GM12878 (cell line): Measurements from ENCODE around the gene ZNF333. TPM values are rescaled to one million over a fixed set of nuclear protein-coding genes. Genes with fewer than 3 reads are reported as not detected.

Experiments
- ATAC-seq: fragments of 200-7000 bp; cut with Tn5 transposase; 3 replicates; pipeline ENCODE4 v1.9.1; 2020; ENCODE audit warnings: mild to moderate bottlenecking, moderate library complexity
- BruUV-seq: library from RNA; stranded (reverse); fragments of 400-500 nt; replicated peaks from 2 replicates; lab custom pipeline; 2021; lab: Mats Ljungman, UMichigan
- CTCF ChIA-PET: fragments of 300-600 bp; sonication (Branson Sonifier 250); formaldehyde crosslinking; extraction: SDS; loops from one replicate; lab custom pipeline; 2021; ENCODE audit warnings: inconsistent platforms; lab: Yijun Ruan, JAX
- POLR2A ChIA-PET: fragments of 350-600 bp; formaldehyde crosslinking; extraction: SDS; loops from one replicate; lab custom pipeline; 2021; ENCODE audit warnings: inconsistent platforms; lab: Charles Lee
- RAD21 ChIA-PET: fragments of 300-600 bp; sonication (Branson Sonifier 250); formaldehyde crosslinking; loops from one replicate; lab custom pipeline; 2023; ENCODE audit warnings: antibody characterized with exemption; ENCODE audit not compliant: unreplicated experiment; lab: Charles Lee
- SMC1A ChIA-PET: fragments of 300-600 bp; sonication (Branson Sonifier 250); formaldehyde crosslinking; loops from one replicate; lab custom pipeline; 2023; ENCODE audit not compliant: unreplicated experiment, uncharacterized antibody; lab: Charles Lee
- DNase-seq: peaks from one replicate; pipeline ENCODE4 v3.0.0-alpha.2; 2011; ENCODE audit warnings: low read depth, low spot score
- FAIRE-seq: peaks from 3 replicates; lab custom pipeline; 2011; peaks lifted over from hg19 to GRCh38; lab: Jason Lieb, UNC
- H2AFZ ChIP-seq: 2 replicates; pipeline ENCODE4 v1.6.0; 2011; ENCODE audit warnings: low read depth, low read length, control low read depth; ENCODE audit not compliant: control insufficient read depth
- H3K27ac ChIP-seq: 2 replicates; pipeline ENCODE4 v1.5.1; 2011; ENCODE audit warnings: control low read depth; ENCODE audit not compliant: control insufficient read depth, insufficient read depth
- H3K27me3 ChIP-seq, 2 experiments: replicated peaks in 1 of 2; 2 replicates each; pipeline versions ENCODE4 v1.6.0 to v1.6.1; 2011; ENCODE audit warnings: low read length in 1 of 2; ENCODE audit not compliant: control insufficient read depth in 2 of 2, insufficient read depth in 2 of 2
- H3K36me3 ChIP-seq, 2 experiments: 2 replicates each; pipeline ENCODE4 v1.5.1; 2011; ENCODE audit warnings: low read length in 1 of 2; ENCODE audit not compliant: control insufficient read depth in 2 of 2, insufficient read depth in 2 of 2
- H3K4me1 ChIP-seq: 2 replicates; pipeline ENCODE4 v1.6.1; 2011; ENCODE audit warnings: mild to moderate bottlenecking, low read length, moderate library complexity, mixed read lengths; ENCODE audit not compliant: control insufficient read depth, insufficient read depth
- H3K4me2 ChIP-seq: 2 replicates; pipeline ENCODE4 v1.6.0; 2011; ENCODE audit warnings: control low read depth; ENCODE audit not compliant: control insufficient read depth, insufficient read depth
- H3K4me3 ChIP-seq: fragments of 200-600 bp; sonication (generic); 2 replicates; pipeline ENCODE4 v1.5.1; 2016
- H3K79me2 ChIP-seq: 2 replicates; pipeline ENCODE4 v1.6.0; 2011; ENCODE audit warnings: low read length; ENCODE audit not compliant: control insufficient read depth, insufficient read depth
- H3K9ac ChIP-seq: 2 replicates; pipeline ENCODE4 v1.8.0; 2011; ENCODE audit warnings: low read length, control low read depth, mixed read lengths; ENCODE audit not compliant: control insufficient read depth, insufficient read depth
- H3K9me3 ChIP-seq: replicated peaks from 3 replicates; pipeline ENCODE4 v1.5.1; 2011; ENCODE audit warnings: mild to moderate bottlenecking, low read length; ENCODE audit not compliant: control insufficient read depth, insufficient read depth
- H4K20me1 ChIP-seq: 2 replicates; pipeline ENCODE4 v1.6.0; 2011; ENCODE audit not compliant: control insufficient read depth, insufficient read depth
- CHD4 ChIP-seq: fragments of 200-600 bp; sonication (generic); IDR thresholded peaks from 2 replicates; pipeline ENCODE4 v1.6.1; 2016; ENCODE audit warnings: mild to moderate bottlenecking
- DPF2 ChIP-seq: fragments of 450-650 bp; IDR thresholded peaks from 2 replicates; pipeline ENCODE4 v1.6.1; 2017; ENCODE audit warnings: mild to moderate bottlenecking
- ELK1 ChIP-seq: IDR thresholded peaks from 2 replicates; pipeline ENCODE4 v1.6.1; 2012; ENCODE audit warnings: low read depth, low read length, improper control_type of control experiment
- EP300 ChIP-seq, 2 experiments: fragments of 150-350 bp in 1 of 2; IDR thresholded peaks; 2 replicates each; pipeline ENCODE4 v1.6.1; 2011 to 2012; ENCODE audit warnings: low read depth in 2 of 2, low read length in 2 of 2, borderline replicate concordance in 1 of 2, improper control_type of control experiment in 1 of 2, inconsistent platforms in 1 of 2; ENCODE audit not compliant: control insufficient read depth in 1 of 2
- FOXK2 ChIP-seq: fragments of 450-650 bp; IDR thresholded peaks from 2 replicates; pipeline ENCODE4 v1.6.1; 2017; ENCODE audit warnings: mild to moderate bottlenecking, moderate library complexity
- MYB ChIP-seq: fragments of 150-350 bp; IDR thresholded peaks from 2 replicates; pipeline ENCODE4 v1.6.1; 2014; ENCODE audit warnings: mild to moderate bottlenecking, low read depth, low read length, borderline replicate concordance
- PML ChIP-seq: IDR thresholded peaks from 2 replicates; pipeline ENCODE4 v1.6.1; 2012; ENCODE audit warnings: low read length, inconsistent platforms
- SIX5 ChIP-seq: IDR thresholded peaks from 2 replicates; pipeline ENCODE4 v1.6.1; 2011; ENCODE audit warnings: mild to moderate bottlenecking, low read depth, low read length, moderate library complexity; ENCODE audit not compliant: severe bottlenecking
- SP1 ChIP-seq: IDR thresholded peaks from one replicate; pipeline ENCODE4 v1.6.1; 2011; ENCODE audit warnings: low read depth, low read length
- TARDBP ChIP-seq: IDR thresholded peaks from 2 replicates; pipeline ENCODE4 v1.6.1; 2016; ENCODE audit warnings: borderline replicate concordance
- TCF7 ChIP-seq: IDR thresholded peaks from 2 replicates; pipeline ENCODE4 v1.6.1; 2014; ENCODE audit warnings: antibody characterized with exemption, borderline replicate concordance
- ZNF217 ChIP-seq: fragments of 450-650 bp; IDR thresholded peaks from 2 replicates; pipeline ENCODE4 v1.6.1; 2017; ENCODE audit warnings: antibody characterized with exemption, mild to moderate bottlenecking
- WGBS: methylation state at CpG from one replicate; pipeline ENCODE4 v1.1.6; 2016; ENCODE audit warnings: low lambda C conversion rate; ENCODE audit not compliant: insufficient replicate concordance, insufficient coverage; ENCODE audit errors: missing lambda C conversion rate; 5-methylcytosine and 5-hydroxymethylcytosine counted together
- in situ Hi-C: fragments of 300-500 bp; cut with MboI; formaldehyde crosslinking; loops from 9 replicates; pipeline ENCODE4 v1.14.3; 2018; ENCODE audit warnings: mixed read lengths
- intact Hi-C: fragments of 100-400 bp; cut with micrococcal nuclease; formaldehyde crosslinking; loops from one replicate; pipeline ENCODE4 v1.14.2; 2022; ENCODE audit not compliant: unreplicated experiment
- polyA plus RNA-seq, 11 experiments: library from polyadenylated mRNA; depleted of rRNA in 4 of 11; unstranded in 6 of 11; stranded (reverse) in 5 of 11; fragments of >200 nt; fragmentation: Nextera tagmentation in 4 of 11; fragmentation: Illumina TruSeq in 1 of 11; extraction: Ambion mirVana in 4 of 11; extraction: Trizol in 1 of 11; gene quantifications; 1 replicate in 1 of 11; 2 replicates in 10 of 11; pipeline versions ENCODE4 v1.2.1 to v1.2.3, GENCODE V29; 2011 to 2016; ENCODE audit warnings: inconsistent platforms in 2 of 11, missing spikeins in 2 of 11, low read depth in 1 of 11
- total RNA-seq, 4 experiments: library from RNA; depleted of rRNA in 3 of 4; stranded (reverse); fragments of >200 nt in 3 of 4; fragmentation: Illumina TruSeq in 1 of 4; extraction: Trizol in 1 of 4; gene quantifications; 2 replicates each; pipeline versions ENCODE4 v1.2.1 to v1.2.3, GENCODE V29; 2013 to 2021

ZNF333 gene
- total and polyA plus RNA-seq, 10 of the 15 experiments (the other 5 are each of a cell fraction or from before 2014, with no cell fraction given), result 2.3 to 14.1 (median 5.7) TPM

DNA sequence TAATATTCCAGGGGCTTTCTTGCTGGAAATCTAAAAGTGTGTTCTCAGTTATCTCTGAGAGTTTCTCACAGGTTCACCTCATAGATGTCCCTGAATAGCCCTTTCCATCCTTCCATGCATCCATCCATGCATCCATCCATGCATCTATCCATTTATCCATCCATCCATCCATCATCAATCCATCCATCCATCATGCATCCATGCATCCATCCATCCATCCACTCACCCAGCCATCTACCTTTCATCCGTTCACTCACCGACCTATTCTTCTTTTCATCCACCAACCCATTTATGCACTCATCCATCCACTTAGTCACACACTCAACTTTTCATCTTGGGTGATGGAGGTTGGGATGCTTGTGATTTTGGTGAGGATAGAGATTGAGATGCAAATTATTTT is 7.8 kb upstream of the ZNF333 start:
- DNase-seq (no peak), ATAC-seq (no peak), FAIRE-seq (no peak)
- CTCF ChIA-PET, result interaction anchor here (2.0 kb wide), 1 partner anchor 105 kb away, joined by 12 read pairs; no protein-coding TSS in a partner anchor
- Histone ChIP-seq H3K27me3 (no peaks in the 10 kb centered on the region), H3K36me3 (no peaks in the 10 kb centered on the region), H4K20me1 (no peaks in the 10 kb centered on the region), H3K9me3 (no peaks in the 10 kb centered on the region), H3K4me2 (no peak overlapping the region), H3K4me1 (no peaks in the 10 kb centered on the region), H3K27ac (no peak overlapping the region), H2AFZ (no peak overlapping the region), H3K4me3 (no peak overlapping the region), H3K79me2 (no peaks in the 10 kb centered on the region), H3K9ac (no peak overlapping the region)
- RAD21 ChIA-PET, result interaction anchor here (2.5 kb wide), 1 partner anchor 108 kb away, joined by 11 read pairs; no protein-coding TSS in a partner anchor
- POLR2A ChIA-PET, result no interaction called here
- no peak for TF ChIP-seq SIX5
- no peak for TF ChIP-seq MYB
- no peak for TF ChIP-seq DPF2
- TF ChIP-seq FOXK2, result no peak
- TF ChIP-seq ELK1, result no peak
- no peak for TF ChIP-seq TARDBP
- no peak for TF ChIP-seq TCF7
- no peak for TF ChIP-seq CHD4
- TF ChIP-seq ZNF217, result no peak
- TF ChIP-seq PML, result no peak
- no peak for TF ChIP-seq EP300 (IDR thresholded peaks at IDR 0.05; ENCODE audit: borderline replicate concordance in 1 of 2, control insufficient read depth in 1 of 2, low read depth in 2 of 2, low read length in 2 of 2)
- TF ChIP-seq SP1, result no peak
- 98% methylated on average over 2 of the region's 2 CpGs for WGBS
- SMC1A ChIA-PET, result interaction anchor here (11.1 to 12.0 kb wide), 2 partner anchors 9 to 105 kb away, joined by 144 to 558 read pairs; partner anchors contain the start of genes ADGRE3, CLEC17A and NDUFB7
- intact Hi-C loops (loop anchor here (10.0 kb wide), 1 partner anchor 67 kb away; no protein-coding TSS in a partner anchor), in situ Hi-C loops (no loop called here)
- no TSS peak for BruUV-seq
